ENCODE data around the gene UNC13D. TPM values are rescaled to one million over a fixed set of nuclear protein-coding genes. Genes with fewer than 3 reads are reported as not detected.

The UNC13D gene
- total and polyA plus RNA-seq, 9 of the 15 experiments (the other 6 are each of a cell fraction or from before 2014, with no cell fraction given) = 0.86 to 244 (median 69.2) TPM

- TF ChIP-seq TAF1 (IDR thresholded peaks at IDR 0.05; ENCODE audit: control insufficient read depth, extremely low read depth, insufficient read depth, low read length, severe bottlenecking) = no peak
- TF ChIP-seq ZSCAN32 (CRISPR knock-in tag; IDR thresholded peaks at IDR 0.05) = no peak
- no peak for TF ChIP-seq GTF2B (IDR thresholded peaks at IDR 0.05; ENCODE audit: extremely low read depth, insufficient read length)
- no peak for TF ChIP-seq THRAP3 (IDR thresholded peaks at IDR 0.05; ENCODE audit: borderline replicate concordance)
- TF ChIP-seq CHD2 (IDR thresholded peaks at IDR 0.05; ENCODE audit: low read depth, low read length) = no peak; the same call in none of the 2 replicates
- TF ChIP-seq, protein P1, sequence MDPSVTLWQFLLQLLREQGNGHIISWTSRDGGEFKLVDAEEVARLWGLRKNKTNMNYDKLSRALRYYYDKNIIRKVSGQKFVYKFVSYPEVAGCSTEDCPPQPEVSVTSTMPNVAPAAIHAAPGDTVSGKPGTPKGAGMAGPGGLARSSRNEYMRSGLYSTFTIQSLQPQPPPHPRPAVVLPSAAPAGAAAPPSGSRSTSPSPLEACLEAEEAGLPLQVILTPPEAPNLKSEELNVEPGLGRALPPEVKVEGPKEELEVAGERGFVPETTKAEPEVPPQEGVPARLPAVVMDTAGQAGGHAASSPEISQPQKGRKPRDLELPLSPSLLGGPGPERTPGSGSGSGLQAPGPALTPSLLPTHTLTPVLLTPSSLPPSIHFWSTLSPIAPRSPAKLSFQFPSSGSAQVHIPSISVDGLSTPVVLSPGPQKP (CRISPR knock-in tag; IDR thresholded peaks at IDR 0.05) = no peak
- no peak for TF ChIP-seq SMARCA5 (IDR thresholded peaks at IDR 0.05)
- no peak for TF ChIP-seq POLR2B (IDR thresholded peaks at IDR 0.05; ENCODE audit: low read depth, partially characterized antibody)
- TF ChIP-seq ZNF347 (CRISPR knock-in tag; IDR thresholded peaks at IDR 0.05; ENCODE audit: low read depth) = no peak
- TF ChIP-seq RBM34 (IDR thresholded peaks at IDR 0.05; ENCODE audit: borderline replicate concordance, insufficient read depth, low read length) = no peak
- no peak for TF ChIP-seq ZNF407 (IDR thresholded peaks at IDR 0.05; ENCODE audit: low read depth)
- no peak; a peak in 1 of 4 replicates for TF ChIP-seq KDM4B (IDR thresholded peaks at IDR 0.05; ENCODE audit: borderline replicate concordance in 2 of 2, low read depth in 1 of 2)
- no peak for TF ChIP-seq KDM2B (CRISPR knock-in tag; IDR thresholded peaks at IDR 0.05)
- no peak for TF ChIP-seq NFE2 (IDR thresholded peaks at IDR 0.05; ENCODE audit: low read depth)
- TF ChIP-seq PCBP1 (IDR thresholded peaks at IDR 0.05; ENCODE audit: low read depth, low read length, poor library complexity, severe bottlenecking) = peak; percentile 73
- peak; percentile 72; the same call in 1 of the 2 replicates for TF ChIP-seq GTF2F1 (IDR thresholded peaks at IDR 0.05; ENCODE audit: low read depth, low read length)
- TF ChIP-seq MAFK (IDR thresholded peaks at IDR 0.05; ENCODE audit: low read length) = no peak
- no peak for TF ChIP-seq ZNF282 (CRISPR knock-in tag; IDR thresholded peaks at IDR 0.05)
These were observed 59.7 kb downstream of the UNC13D start, which contains the start of gene UNK (continued) for GRCh38 chr17:75784473-75785015.
